ENCODE measurements around the gene C9orf50.

DNA sequence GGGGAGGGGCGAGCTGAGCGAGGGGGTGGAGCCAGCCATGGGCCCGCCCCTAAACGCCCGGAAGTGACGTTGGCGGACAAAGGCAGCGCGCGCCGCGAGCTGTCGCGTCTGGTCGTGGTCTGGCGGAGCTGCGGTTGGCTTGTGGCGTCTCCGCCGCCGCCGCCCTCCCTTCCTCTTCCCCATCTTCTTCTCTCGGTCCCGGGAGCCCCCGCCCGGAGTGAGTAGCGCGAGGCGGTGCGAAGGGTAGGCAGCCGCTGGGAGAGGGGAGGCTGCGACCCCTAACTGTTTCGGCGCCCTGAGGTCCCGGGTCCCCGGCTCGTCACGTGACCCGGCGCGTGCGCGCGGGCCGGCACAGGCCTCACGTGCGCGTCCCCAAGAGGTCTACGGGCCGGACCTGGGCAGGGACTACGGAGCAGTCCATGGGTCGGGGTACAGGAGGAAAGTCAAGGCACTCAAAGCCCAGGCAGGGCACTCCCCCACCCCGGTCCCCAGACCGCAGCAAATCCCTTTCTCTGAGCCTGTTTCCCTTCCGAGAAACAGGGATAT is 5.3 kb upstream of the C9orf50 start, which contains the start of gene NTMT1:
- TF ChIP-seq, protein P1, sequence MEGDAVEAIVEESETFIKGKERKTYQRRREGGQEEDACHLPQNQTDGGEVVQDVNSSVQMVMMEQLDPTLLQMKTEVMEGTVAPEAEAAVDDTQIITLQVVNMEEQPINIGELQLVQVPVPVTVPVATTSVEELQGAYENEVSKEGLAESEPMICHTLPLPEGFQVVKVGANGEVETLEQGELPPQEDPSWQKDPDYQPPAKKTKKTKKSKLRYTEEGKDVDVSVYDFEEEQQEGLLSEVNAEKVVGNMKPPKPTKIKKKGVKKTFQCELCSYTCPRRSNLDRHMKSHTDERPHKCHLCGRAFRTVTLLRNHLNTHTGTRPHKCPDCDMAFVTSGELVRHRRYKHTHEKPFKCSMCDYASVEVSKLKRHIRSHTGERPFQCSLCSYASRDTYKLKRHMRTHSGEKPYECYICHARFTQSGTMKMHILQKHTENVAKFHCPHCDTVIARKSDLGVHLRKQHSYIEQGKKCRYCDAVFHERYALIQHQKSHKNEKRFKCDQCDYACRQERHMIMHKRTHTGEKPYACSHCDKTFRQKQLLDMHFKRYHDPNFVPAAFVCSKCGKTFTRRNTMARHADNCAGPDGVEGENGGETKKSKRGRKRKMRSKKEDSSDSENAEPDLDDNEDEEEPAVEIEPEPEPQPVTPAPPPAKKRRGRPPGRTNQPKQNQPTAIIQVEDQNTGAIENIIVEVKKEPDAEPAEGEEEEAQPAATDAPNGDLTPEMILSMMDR (IDR thresholded peaks at IDR 0.05; ENCODE audit: poor library complexity, severe bottlenecking): no peak
- TF ChIP-seq POLR2AphosphoS5 (IDR thresholded peaks at IDR 0.05) (peak; percentile 99), SMC3 (conservative IDR thresholded peaks at IDR 0.05; ENCODE audit: poor library complexity) (peak; percentile 46), EZH2 (IDR thresholded peaks at IDR 0.05; ENCODE audit: borderline replicate concordance, insufficient read depth, low read length, poor library complexity, severe bottlenecking) (no peak), EP300 (conservative IDR thresholded peaks at IDR 0.05; ENCODE audit: poor library complexity, severe bottlenecking) (peak; percentile 70), TAF1 (IDR thresholded peaks at IDR 0.05; ENCODE audit: low read depth) (peak; percentile 83), RAD21 (conservative IDR thresholded peaks at IDR 0.05) (peak; percentile 28), MXI1 (conservative IDR thresholded peaks at IDR 0.05; ENCODE audit: poor library complexity, severe bottlenecking) (peak; percentile 99)
- TF ChIP-seq, protein P2, sequence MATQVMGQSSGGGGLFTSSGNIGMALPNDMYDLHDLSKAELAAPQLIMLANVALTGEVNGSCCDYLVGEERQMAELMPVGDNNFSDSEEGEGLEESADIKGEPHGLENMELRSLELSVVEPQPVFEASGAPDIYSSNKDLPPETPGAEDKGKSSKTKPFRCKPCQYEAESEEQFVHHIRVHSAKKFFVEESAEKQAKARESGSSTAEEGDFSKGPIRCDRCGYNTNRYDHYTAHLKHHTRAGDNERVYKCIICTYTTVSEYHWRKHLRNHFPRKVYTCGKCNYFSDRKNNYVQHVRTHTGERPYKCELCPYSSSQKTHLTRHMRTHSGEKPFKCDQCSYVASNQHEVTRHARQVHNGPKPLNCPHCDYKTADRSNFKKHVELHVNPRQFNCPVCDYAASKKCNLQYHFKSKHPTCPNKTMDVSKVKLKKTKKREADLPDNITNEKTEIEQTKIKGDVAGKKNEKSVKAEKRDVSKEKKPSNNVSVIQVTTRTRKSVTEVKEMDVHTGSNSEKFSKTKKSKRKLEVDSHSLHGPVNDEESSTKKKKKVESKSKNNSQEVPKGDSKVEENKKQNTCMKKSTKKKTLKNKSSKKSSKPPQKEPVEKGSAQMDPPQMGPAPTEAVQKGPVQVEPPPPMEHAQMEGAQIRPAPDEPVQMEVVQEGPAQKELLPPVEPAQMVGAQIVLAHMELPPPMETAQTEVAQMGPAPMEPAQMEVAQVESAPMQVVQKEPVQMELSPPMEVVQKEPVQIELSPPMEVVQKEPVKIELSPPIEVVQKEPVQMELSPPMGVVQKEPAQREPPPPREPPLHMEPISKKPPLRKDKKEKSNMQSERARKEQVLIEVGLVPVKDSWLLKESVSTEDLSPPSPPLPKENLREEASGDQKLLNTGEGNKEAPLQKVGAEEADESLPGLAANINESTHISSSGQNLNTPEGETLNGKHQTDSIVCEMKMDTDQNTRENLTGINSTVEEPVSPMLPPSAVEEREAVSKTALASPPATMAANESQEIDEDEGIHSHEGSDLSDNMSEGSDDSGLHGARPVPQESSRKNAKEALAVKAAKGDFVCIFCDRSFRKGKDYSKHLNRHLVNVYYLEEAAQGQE (IDR thresholded peaks at IDR 0.05; ENCODE audit: borderline replicate concordance): peak; percentile 69

Data from neural cell (in vitro differentiated cells).